HG03565 (cell line): Measurements from ENCODE around the gene FOXP4.

ENCODE experiments used
- ATAC-seq: cut with Tn5 transposase; IDR thresholded peaks from one replicate; pipeline ENCODE4 v1.9.1; 2021; ENCODE audit warnings: mild to moderate bottlenecking, moderate library complexity; ENCODE audit not compliant: unreplicated experiment

FOXP4 gene

DNA sequence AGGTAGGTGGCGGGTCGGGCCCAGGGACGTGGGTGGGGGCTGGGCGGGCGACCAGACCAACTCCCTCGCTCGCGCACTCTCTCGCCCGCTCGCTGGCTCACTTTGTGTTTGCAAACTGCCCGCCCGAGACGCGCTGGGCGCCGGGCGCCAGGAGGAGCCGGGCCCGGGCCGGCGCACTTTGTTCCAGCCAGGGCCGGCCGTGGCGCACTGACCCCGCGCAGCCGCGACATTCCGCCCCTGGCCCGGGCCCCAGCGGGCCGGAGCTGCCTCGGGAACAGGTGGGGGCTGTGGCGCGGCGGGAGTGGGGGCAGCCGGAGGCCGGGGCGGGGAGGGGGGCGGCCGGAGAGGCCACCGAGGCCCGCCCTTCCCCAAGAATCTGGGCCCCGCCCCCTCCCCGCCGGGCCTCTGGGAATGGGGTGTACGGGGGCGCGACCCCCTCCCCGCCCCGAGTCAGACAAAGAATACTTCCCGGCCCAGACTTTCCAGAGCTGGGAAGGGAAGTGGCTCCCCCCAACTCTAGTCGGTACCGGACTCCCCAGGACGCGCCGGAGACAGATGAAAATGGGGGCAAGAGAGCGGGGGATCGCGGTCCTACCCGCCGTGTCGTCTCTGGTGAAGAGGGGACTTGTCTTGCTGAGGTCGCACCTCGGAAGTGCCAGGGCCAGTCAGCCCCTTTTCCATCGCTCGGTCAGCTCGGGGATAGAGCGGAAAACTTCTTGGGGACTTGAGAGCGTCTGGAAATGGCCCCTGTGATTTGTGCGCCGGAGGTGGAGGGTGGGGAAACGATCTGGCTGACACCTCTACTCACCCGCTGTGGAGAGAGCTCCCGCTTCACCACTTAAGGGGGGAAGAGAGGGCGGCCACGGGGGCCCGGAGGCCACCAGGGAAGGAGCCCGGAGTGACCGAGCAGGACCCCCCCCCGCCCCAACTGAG, 951 bp downstream of the FOXP4 start:
- ATAC-seq, result no peak

DNA sequence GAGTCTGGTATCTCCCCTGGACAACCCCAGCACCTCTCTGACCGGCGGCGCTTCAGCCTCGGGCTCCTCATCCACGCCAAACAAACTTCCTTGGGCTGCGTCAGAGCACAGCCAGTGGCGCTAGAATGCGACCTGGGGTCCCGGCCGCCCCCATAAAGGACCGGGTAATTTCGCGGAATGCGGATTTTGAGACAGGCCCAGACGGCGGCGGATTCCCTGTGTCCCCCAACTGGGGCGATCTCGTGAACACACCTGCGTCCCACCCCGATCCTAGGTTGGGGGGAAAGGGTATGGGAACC, 1.6 kb downstream of the FOXP4 start:
- ATAC-seq, result no peak

DNA sequence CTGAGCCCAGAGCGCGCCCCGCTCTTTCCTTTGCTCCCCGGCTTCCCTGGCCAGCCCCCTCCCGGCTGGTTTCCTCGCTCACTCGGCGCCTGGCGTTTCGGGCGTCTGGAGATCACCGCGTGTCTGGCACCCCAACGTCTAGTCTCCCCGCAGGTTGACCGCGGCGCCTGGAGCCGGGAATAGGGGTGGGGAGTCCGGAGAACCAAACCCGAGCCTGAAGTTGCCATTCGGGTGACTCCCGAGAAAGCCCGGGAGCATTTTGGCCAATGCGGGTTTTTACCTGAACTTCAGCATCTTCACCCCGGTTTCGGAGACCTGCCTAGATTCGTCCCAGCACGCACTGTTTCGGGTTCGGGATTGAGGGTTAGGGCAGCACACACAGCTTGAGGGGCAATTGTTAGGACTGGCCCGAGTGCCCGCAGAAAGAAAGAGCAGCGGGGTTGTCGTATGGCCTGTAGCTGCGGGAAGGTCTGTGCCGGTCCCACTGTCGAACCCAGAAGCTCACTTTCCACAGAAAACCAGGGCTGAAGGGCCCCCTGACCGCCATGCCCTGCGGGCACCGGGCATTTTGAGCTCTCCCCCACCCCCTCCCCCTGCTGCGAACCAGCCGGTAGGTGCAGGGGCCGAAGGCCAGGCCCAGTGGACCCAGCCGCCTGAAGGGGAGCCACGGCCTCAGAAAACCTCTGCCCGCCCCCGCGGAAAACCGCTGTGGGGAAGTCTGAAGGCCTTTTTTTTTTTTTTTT, 2.1 kb downstream of the FOXP4 start:
- ATAC-seq, result no peak

DNA sequence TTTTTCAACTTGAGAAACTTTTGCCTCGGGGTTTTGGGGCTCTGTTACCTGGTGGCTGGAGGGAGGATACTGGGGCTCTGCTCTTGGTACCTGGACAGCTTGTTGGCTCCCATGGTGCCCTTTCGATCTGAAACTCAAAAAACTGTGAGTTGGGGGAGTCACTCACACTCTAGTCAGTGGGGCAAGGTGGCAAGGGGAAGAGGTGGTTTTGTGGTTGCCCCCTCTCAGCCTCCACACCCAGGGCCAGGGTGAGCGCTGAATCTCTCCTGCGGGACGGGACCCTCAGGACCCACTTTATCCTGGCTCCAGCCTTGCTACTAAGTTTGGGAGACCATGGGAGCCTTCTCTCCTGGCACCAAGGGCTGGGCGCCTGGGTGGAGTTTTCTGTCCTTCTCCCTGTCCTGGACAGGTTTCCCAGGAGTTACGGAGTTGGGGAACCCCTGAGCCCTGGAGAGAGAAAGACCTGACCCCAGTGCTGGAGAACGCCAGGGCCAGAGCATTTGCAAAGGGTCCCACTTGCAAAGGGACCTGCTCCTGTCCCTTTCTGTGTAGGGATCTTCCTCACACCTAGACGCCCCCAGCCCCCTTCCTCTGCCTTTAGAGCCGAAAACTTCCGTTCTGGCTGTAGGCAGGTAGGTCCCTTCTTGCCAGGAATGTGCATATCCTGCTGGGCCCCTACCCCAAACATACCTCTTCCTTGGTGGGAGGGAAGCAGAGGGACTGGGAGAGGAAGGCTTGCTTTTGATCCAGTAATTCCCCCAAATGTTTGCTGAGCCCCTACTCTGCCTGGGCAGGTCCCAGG, 2.9 kb downstream of the FOXP4 start:
- ATAC-seq, result no peak

DNA sequence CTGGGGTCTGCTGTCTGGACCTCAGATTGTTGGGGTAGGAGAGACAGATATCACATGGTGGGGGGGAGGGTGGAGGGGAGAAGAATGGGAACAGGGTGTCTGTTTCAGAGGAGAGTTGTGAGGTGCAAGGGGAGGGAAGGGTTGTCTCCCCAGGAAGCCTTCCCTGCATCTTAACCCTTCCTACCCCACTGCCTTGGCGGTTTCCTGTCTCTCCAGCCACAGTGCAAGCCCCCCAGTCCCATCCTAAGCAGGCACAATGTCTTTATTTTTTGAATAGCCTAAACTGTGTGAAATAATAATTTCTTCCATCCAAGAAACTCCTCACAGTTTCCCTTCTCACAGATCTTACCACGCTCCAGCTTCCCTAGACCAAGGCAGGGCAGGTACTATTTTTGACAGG, 3.5 kb downstream of the FOXP4 start:
- ATAC-seq, result no peak

DNA sequence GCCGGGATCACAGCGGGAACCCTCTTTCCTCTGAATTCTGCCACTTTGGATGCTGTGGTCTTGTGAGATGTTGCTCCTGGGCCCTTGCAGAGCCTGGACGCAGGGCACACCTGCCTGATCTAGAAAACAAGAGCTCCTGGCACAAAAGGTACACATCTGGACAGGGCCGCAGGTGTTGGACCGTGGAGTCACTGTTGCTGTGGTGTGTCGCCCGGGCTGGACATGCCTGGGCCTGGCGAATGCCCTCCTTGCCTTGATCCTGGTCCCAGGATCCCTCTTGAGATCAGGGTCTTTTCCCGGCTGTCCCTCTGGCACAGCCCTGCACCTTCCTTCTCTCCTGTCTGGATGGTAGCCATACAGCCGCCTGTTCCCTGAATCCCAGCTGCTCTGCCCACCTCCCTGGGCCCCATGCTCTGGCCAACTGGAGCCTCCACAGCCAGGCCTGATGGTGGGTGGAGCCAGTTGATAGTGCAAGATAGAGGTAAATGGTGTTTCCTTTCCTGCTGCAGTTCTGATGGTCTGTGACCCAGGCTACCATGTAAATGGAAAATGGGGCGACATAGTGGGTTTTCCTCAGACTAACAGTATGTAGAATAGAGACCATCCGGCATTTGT, 5.0 kb downstream of the FOXP4 start:
- ATAC-seq, result no peak

DNA sequence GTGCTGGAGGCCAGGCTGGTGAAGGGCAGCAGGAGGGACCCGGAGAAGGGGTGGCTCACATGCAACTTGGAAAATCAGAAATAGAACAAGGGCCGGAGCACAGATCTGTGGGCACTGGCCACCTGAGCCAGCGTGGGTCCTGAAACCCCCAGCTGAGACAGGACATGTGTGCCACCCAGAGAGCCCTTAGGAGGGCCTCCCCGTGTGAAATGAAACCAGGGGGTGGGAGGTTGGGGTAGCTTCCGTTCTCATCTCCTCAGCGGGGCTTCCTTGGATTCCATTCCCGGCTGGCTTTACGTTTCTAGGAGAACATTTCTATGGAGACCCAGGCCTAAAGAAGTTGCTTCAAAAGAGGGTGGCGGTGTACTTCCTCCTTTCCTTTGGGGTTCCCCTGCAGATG, 5.7 kb downstream of the FOXP4 start:
- ATAC-seq, result no peak

DNA sequence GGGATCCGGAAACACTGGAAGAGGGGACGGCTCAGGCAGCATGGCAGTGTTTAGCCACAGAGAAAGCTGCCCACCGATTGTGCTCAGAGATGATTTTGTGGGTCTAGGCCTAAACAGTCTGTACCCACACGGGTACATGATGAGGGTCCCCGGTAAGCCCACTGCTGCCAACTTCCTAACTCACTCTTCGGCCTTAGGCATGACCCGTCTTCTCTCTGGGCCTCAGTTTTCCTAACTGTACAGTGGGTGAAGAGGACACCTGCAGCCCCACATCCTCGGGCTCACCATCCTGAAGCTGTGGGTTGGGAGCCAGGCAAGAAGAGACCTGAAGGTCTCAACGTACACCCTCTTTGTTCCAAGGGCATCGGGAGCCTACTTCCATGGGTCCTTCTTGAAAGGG, 6.5 kb downstream of the FOXP4 start:
- no peak for ATAC-seq

DNA sequence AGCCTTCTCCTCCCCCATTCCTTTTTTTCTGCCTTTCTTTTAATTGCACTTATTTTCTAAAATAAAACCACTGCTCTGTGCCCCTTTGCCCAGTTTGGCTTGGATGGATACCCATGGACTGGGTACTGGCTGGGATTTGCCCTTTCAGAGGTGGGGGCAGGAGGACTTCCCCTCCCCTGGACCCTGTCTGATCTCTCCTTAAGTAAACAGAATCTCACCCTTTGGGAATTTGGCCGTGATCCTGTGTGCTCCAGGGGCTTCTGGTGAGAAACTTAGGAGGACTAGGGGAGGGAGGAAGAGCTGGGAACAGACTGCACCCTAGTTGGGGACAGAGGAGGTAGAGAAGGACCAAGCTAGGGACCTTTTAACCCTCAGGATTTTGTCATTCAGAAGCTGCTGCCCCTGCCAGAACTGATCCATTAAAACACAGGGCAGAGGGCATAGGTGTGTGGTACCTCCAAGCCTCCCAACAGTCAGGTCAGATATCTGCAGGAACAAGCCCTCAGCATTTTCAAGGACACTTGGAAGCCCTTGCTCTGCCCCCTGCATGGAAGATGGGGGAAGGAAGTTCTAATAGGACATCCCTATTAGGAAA, 7.3 kb downstream of the FOXP4 start:
- no peak for ATAC-seq

DNA sequence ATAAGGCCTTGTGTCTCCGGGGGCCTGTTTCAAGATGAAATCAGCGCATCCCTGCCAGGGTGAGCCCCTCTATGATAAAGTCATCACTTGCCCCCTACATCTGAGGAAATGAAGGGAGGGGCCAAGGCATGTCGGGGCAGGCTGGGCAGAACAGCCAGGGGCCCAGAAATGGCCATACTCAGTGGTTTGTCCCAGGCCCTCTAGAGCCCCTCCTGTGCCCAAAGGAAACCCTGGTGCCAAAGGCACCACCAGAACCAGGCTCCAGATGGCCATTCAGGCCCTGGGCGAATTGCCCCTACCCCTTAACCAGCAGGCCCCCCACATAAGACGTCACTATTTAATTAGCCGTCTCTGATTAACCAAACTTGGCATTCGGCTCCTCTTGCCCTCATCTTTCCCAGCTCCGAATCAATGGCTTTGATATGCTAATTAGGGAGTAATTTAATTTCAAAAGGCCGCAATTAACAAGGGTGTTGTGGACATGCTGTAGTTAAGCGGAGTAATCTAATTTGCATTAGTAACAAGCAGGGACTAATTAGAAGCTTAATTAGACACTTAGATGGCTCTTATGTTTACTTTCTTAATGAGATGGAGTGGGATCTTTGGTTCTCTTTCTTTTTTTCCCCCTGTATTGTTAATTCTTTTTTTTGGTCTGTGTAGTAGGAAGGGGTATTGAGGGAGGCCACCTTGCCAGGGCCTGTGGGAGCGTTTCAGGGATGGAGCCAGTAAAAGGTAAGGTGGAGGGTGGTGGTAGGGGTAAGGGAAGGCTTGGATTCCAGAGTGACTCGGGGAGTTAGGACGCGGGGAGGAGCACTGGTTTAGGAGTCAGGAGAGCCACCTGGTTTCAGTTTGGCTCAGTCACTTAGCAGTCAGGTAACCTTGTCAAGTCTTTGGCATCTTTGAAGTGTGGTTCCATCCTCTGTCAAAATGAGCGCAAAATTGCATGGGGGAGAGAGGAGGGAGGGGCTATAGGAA, 9.4 kb downstream of the FOXP4 start:
- ATAC-seq, result no peak

DNA sequence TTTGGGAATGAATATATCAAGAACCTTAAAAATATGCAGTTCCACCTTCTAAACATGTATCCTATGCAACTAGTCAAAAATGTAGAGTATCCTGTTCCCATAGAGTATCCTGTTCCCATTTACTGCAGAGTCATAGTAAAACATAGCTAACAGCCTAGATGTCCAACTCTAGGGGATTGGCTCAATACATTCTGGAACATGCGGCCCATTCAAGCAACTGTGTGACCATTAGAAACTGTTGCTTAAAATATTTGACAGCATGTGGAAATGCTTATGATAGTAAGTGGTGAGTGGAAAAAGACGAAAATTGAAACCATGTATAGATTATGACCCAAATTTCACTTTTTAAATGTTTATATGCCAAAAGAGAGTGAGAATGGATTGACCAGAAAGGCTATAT, 11.2 kb downstream of the FOXP4 start:
- ATAC-seq, result no peak

DNA sequence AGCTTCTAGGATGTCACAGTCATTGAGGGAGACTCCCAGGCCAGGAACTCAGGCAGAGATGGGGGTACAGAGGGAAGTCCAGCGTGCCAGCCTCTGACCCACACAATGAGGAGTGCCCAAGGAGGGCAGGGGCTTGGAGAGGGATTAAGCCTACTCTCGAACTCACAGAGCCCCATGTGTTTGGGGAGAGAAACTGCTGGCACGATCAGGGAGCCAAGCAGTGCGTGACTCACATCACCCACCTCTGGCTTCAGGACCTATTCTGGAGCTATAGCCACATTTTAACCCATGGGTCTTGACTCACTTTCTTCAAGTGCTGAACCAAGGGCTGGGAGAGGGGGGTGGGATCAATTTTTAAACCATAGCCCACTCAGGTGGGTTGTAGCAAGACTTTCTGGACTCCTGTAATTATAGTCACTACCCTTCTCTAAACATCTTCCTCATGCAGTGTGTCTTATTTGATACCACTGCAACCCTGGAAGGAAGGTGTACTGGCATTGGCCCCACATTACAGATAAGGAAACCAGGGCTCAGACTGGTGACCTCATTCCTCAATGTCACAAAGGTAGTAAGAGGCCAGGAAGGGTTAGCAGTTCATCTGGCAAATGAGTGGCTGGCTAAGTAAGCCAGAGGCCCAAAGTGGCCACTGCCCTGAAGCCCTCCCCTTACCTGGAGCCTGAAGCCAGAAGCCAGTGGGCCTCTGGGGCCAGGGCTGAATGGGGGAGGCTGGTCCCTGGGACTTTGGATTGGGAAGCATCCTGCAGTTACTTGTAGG, 12.0 kb downstream of the FOXP4 start:
- ATAC-seq, result no peak

DNA sequence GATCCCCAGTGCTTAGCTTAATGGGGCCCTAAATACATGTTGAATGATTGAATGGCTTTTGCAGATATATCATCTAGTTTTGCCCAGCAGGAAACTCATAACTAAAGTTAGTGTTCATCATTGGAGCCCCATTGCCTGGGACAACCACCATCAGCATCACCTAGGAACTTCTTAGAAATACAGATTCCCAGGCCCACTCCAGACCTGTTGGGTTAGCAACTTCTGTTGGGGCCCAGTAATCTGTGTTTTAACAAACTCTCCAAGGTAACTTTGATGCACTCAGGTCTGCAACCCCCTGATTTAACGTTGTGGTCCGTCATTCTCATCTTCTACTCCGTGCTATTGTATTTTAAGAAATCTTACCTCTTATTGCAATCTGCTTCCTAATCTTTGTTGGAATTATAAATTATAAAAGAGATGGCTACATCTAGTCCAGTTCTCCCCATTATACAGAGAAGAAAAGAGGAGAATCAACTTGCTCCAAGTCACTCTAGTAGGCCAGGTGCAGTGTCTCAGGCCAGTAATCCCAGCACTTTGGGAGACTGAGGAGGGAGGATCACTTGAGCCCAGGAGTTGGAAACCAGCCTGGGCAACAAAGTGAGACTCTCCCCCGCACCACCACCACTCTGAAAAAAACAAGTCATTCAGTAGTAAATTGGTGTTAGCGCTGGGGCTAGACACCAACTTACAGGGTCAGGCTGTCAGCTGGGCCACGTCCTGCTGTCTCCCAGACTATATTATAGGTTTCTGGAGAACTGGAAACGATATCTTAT, 13.7 kb downstream of the FOXP4 start:
- no peak for ATAC-seq

DNA sequence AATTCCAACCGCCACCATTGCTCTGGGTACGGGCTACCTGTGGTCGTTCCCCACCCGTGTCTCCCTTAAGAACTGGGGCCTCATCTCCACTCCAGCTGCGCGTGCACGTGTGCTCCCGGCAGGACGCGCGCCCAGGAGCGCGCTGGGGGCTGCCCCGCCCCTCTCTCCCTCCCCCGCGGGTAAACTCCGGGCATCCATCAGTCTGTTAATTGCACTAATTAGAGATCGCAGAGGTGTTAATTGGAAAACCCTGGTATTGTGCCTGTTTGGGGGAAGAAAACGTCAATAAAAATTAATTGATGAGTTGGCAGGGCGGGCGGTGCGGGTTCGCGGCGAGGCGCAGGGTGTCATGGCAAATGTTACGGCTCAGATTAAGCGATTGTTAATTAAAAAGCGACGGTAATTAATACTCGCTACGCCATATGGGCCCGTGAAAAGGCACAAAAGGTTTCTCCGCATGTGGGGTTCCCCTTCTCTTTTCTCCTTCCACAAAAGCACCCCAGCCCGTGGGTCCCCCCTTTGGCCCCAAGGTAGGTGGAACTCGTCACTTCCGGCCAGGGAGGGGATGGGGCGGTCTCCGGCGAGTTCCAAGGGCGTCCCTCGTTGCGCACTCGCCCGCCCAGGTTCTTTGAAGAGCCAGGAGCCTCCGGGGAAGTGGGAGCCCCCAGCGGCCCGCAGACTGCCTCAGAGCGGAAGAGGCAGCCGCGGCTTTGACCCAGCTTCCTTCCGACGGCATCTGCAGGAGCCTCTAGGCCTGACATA, 14.4 kb downstream of the FOXP4 start:
- ATAC-seq, result peak; percentile 53

DNA sequence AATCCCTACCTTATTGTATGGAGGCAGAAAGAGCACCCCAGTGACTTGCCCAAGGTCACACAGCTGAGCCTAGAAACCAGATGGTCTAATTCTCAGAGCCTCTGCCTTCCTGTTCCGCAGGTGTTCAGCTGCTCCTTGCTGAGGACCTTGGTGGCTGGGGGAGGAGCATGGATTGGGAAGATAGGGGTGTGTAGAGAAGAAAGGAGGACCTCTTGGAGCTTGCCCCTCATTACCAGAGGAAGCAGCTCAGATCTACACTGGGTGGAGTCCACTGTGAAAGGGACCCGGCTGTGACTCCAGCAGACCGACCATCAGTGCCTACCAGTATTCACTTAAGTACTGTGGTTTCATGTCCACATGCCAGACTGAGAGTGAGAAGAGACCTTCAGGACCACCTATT, 15.2 kb downstream of the FOXP4 start:
- ATAC-seq, result no peak

DNA sequence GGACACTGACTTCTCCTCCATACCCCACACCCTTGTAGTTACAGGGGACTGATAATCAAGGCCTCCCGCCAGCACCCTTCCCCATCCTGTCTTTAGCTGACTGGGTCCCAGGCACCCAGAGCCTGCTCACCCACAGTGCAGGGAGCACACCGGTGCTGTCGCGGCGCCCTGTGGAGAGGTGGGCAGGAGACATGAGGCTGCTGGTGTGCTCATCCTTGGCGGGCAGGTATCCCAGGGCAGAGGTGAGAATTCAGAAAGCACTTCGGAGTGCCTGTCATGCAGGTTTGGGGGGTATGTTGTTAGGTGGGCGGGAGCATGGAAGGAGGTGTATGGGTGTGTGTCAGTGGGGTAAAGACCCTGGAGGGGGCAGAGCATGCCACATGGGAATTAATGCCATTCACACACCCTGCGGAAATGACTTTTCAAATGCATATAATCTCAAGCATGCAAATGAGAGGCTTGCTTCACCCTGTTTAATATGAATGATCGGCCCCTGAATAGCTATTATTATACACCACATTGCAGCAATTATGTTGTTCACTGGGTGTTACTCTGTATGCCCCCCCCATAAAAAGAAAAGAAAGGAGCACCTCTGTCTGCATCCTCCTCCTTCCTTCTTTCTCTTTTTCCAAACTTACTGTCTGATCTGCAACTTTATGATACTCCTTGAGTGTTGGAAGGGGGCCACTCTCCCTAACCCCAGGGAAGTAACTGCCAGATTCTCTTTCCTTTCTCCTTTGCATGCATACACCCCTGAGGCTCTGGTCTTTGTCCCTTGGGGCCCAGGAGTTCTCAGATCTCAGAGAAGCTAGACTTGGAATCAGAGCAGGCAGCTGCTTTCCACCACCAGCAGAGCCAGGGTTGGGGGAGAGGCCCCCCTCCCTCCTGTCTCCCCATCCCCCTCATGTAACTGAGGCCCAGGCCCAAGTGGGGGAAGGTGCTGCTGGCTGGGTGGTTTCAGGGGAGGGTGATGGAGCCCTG, 16.0 kb downstream of the FOXP4 start:
- ATAC-seq, result no peak
